BLaER1 (cell line): ENCODE measurements around the gene DYSF.
A peak's percentile ranks its signal among the peaks of the same experiment; 100 is the strongest.

ENCODE experiments used
- H3K27ac ChIP-seq: shearing (Covaris generic); formaldehyde crosslinking; 2 replicates; pipeline ENCODE4 v1.8.1; 2022
- H3K27me3 ChIP-seq: shearing (Covaris generic); formaldehyde crosslinking; 2 replicates; pipeline ENCODE4 v1.8.1; 2022
- H3K36me3 ChIP-seq: shearing (Covaris generic); formaldehyde crosslinking; 2 replicates; pipeline ENCODE4 v1.8.1; 2022
- H3K4me1 ChIP-seq: shearing (Covaris generic); formaldehyde crosslinking; 2 replicates; pipeline ENCODE4 v1.8.1; 2022
- H3K4me2 ChIP-seq: shearing (Covaris generic); formaldehyde crosslinking; 2 replicates; pipeline ENCODE4 v1.8.1; 2022
- H3K4me3 ChIP-seq: shearing (Covaris generic); formaldehyde crosslinking; 2 replicates; pipeline ENCODE4 v1.8.1; 2022
- H3K9ac ChIP-seq: shearing (Covaris generic); formaldehyde crosslinking; 2 replicates; pipeline ENCODE4 v1.8.1; 2022
- H3K9me3 ChIP-seq: shearing (Covaris generic); formaldehyde crosslinking; 2 replicates; pipeline ENCODE4 v1.8.1; 2022
- H4K20me1 ChIP-seq: shearing (Covaris generic); formaldehyde crosslinking; 2 replicates; pipeline ENCODE4 v1.8.1; 2022
- Cebpa-rat ChIP-seq: shearing (Covaris generic); IDR thresholded peaks from 2 replicates; pipeline ENCODE4 v1.8.1; 2022

Gene DYSF

DNA sequence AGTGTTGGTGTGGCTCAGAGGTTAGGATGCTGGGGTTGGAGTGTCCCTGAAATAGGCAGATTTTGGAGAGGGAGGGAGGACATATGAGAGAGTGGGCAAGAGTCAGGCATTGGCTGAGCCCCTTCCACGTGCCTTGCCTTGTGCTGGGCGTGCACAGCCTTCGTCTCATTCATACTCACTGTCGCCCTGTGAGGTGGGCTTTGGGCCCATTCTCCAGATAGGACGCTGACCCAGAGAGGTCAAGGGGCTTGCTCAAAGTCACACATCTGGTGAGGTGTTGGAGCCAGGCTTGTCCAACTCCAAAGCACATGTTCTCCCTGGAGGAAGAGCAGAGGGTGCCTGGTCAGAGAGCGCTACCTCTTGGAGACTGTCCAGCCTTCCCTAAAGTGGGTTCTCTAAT is 166.8 kb downstream of the DYSF start:
- Histone ChIP-seq H4K20me1 (no peaks in the 10 kb centered on the region), H3K9ac (no peak overlapping the region), H3K36me3 (no peaks in the 10 kb centered on the region), H3K4me1 (peaks cover 32% of the 10 kb centered on the region), H3K4me2 (peak overlapping the region; percentile 50), H3K4me3 (no peak overlapping the region), H3K9me3 (no peaks in the 10 kb centered on the region), H3K27ac (no peak overlapping the region), H3K27me3 (no peaks in the 10 kb centered on the region)
- no peak for TF ChIP-seq Cebpa-rat

DNA sequence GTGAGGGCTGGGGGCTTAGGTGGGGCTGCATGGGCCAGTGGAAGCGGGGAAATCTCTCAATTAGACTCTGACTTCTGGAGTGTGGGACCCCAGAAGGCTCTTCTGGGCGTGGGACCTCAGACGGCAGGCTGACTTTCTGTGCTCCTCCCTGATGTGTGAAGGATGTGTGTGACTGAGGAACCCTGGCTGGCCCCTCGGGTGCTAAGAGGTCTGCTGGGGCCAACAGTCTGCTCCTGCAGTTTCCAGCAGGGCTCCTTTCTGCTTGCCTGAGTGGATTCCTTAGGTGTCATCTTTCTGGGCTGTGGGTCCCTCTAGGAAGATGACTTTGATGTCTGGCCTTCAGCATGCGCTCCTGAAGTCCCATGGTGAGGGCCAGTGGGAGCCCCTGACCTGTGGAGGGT is 167.5 kb downstream of the DYSF start:
- Histone ChIP-seq H3K27ac (no peak overlapping the region), H3K27me3 (no peaks in the 10 kb centered on the region), H3K4me2 (peak overlapping the region; percentile 50), H3K36me3 (no peaks in the 10 kb centered on the region), H4K20me1 (no peaks in the 10 kb centered on the region), H3K9me3 (no peaks in the 10 kb centered on the region), H3K4me1 (peaks cover 28% of the 10 kb centered on the region), H3K9ac (no peak overlapping the region), H3K4me3 (no peak overlapping the region)
- TF ChIP-seq Cebpa-rat, result no peak

DNA sequence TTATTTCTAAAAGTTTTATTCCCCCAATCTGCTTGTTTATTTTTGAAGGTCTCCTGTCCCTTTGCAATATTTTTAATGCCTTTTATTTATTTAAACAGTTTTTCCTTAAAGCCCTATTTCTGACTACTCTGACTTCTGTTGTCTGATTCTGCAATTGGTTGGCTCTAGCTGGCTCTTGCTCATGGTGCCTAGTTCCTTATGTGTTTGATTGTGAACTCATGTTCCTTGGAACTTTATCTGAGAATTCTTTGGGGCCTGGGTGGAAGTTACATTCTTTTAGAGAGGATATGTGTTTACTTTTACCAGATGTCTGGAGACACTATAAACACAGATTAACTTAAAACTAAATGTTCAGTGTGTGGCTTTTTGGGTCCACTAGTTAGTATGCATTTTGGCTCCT is 175.9 kb downstream of the DYSF start:
- Histone ChIP-seq H3K9ac (no peak overlapping the region), H3K27ac (no peak overlapping the region), H4K20me1 (no peaks in the 10 kb centered on the region), H3K27me3 (no peaks in the 10 kb centered on the region), H3K36me3 (no peaks in the 10 kb centered on the region), H3K4me3 (no peak overlapping the region), H3K4me1 (no peaks in the 10 kb centered on the region), H3K4me2 (no peak overlapping the region), H3K9me3 (no peaks in the 10 kb centered on the region)
- no peak for TF ChIP-seq Cebpa-rat

DNA sequence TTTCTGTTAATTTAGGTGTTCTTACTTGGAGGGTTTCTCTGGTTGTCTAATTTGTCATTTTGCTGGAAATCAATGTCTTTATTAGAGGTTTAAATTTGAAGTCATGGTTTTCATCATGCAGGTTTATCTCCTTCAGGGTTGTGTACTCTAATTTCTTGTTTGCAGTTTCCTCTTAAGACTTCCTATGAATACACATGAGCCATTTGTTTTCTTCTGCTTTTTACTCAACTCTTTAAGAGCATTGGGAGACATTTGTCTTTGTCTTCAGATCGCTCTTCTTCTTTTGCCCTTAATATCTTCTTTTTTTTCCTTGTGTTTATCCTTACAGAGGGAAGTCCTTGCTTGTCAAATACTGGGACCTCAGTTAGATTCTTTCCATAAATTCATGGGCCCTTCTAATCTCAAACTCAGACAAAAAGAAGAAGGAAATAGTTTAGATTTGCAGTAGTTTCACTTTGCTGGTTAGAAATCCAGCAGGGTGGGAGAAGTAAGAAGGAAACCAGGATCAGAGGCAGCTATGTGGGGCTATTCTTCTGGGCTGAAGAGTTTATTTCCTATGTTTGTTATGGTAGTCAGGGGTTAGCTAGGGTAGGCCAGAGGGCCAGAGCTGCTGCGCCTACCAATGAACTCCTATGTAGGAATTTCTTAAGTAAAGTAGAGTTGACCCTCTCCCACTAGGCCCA is 176.6 kb downstream of the DYSF start:
- no peaks in the 10 kb centered on the region for H3K27me3 ChIP-seq
- TF ChIP-seq Cebpa-rat, result no peak
- H4K20me1 ChIP-seq, result no peaks in the 10 kb centered on the region
- H3K4me3 ChIP-seq, result no peak overlapping the region
- H3K27ac ChIP-seq, result no peak overlapping the region
- H3K9ac ChIP-seq, result no peak overlapping the region
- no peaks in the 10 kb centered on the region for H3K4me1 ChIP-seq
- no peaks in the 10 kb centered on the region for H3K9me3 ChIP-seq
- no peak overlapping the region for H3K4me2 ChIP-seq
- H3K36me3 ChIP-seq, result no peaks in the 10 kb centered on the region

DNA sequence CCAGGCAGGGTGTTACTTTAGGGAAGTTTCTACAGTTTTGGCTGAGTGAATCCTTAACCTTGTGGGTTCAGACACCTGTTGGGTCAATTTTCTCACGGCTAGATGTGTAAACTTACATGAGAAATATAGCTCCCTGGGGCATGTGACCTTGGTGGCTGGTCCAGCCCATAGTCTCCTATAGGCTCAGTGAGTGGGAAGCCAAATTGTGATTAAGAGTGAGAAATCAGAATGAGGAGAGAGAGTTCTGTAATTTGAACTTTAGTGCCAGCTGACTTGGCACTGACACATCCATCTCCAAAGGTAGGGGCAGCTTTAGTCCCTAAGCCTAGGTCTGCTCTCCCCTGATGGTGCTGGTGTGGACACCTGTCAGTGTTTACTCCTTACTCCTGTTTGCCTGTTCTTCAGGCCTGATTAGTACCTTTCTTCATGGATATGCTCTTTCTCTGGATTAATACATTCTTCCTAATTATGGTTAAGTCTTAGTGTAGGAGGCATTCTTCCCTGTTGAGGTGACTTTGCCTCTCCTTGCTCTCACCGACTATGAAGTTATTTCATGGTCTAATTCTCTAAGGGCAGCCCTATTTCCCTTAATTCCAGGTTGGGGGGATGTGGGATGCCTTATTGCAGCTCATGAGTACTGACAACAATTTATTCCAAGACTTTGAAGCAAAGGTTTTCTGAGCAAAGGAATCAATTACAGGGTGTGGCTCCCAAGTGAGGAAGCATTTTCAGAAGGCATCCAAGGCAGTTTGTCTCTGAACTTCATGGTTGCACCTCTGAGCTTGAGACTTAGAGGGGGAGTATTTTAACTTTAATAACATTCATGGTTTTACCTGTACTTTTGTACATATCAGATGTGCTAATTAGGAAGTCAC is 177.3 kb downstream of the DYSF start:
- no peak overlapping the region for H3K4me2 ChIP-seq
- no peaks in the 10 kb centered on the region for H4K20me1 ChIP-seq
- H3K4me1 ChIP-seq, result no peaks in the 10 kb centered on the region
- no peak for TF ChIP-seq Cebpa-rat
- H3K27ac ChIP-seq, result no peak overlapping the region
- no peaks in the 10 kb centered on the region for H3K36me3 ChIP-seq
- H3K9me3 ChIP-seq, result no peaks in the 10 kb centered on the region
- H3K4me3 ChIP-seq, result no peak overlapping the region
- H3K27me3 ChIP-seq, result no peaks in the 10 kb centered on the region
- no peak overlapping the region for H3K9ac ChIP-seq

DNA sequence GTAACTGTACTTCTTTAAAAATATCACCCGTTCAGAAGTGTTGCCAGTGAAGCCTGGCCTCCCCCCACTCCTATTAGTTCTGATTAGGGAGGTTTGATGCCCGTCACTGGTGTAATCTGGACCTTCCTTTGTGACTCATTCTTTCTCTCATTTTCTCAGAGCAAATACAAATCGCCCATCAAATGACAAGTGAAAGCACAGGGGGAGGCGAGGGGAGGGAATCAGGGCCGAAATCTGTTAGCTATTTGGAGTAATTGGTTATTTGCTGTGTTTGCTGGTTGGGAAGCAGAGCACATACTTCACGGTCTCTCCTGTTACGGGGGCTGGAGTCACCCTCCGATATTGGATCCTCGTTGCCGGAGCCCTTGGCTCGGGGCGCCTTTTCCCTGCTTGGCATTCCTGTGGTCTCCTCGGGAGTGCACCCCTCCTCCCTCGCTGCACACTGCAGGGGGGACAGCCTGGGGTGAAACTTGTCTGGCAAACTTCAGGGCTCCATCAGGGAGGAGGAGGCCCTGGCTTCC is 178.1 kb downstream of the DYSF start:
- Histone ChIP-seq H3K4me2 (no peak overlapping the region), H3K4me3 (no peak overlapping the region)

DNA sequence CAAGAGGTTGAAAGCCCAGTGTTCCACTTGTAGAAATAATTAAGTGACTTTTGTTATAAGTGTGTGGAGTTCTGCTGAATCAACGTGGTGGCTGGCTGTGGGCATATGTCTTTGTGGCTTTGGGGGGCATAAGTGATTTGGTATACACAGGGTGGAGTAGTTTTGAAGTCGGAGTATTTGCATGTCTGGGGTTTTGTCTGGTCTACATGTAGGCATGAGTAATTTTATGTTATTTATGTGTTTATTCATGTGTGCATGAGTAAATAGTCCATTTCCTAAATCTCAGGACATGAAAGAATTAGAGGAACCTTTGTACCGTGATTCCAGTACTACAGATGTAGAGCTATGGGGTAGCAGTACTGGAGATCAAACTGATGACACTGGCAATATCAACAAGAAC is 179.7 kb downstream of the DYSF start:
- H4K20me1 ChIP-seq, result no peaks in the 10 kb centered on the region
- no peak for TF ChIP-seq Cebpa-rat
- no peak overlapping the region for H3K9ac ChIP-seq
- H3K4me2 ChIP-seq, result no peak overlapping the region
- no peaks in the 10 kb centered on the region for H3K4me1 ChIP-seq
- H3K9me3 ChIP-seq, result no peaks in the 10 kb centered on the region
- H3K27ac ChIP-seq, result no peak overlapping the region
- H3K36me3 ChIP-seq, result no peaks in the 10 kb centered on the region
- H3K27me3 ChIP-seq, result no peaks in the 10 kb centered on the region
- no peak overlapping the region for H3K4me3 ChIP-seq

More for the DNA sequence above, 178.1 kb downstream of the DYSF start:
- no peaks in the 10 kb centered on the region for H3K36me3 ChIP-seq
- no peak for TF ChIP-seq Cebpa-rat
- no peaks in the 10 kb centered on the region for H3K4me1 ChIP-seq
- no peaks in the 10 kb centered on the region for H3K27me3 ChIP-seq
- H3K9ac ChIP-seq, result no peak overlapping the region
- no peaks in the 10 kb centered on the region for H3K9me3 ChIP-seq
- no peaks in the 10 kb centered on the region for H4K20me1 ChIP-seq
- H3K27ac ChIP-seq, result no peak overlapping the region

DNA sequence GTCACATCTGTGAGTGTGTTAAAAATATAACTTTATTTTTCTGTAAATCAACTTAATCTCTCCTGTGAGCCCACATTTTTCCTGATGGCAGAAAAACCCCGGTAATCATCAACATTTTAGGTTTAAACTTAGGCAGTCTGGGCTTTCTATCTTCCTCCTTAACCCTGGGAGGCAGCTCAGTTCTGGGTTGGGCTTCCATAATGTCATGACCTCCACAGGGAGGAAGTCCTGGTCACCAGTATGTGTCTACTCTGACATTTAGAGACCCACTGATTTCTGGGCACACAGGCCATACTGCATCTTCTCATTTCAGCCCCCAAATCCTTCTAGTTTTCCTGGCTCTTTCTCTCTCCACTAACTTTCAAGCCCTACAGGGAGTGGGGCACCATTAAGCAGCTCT is 181.2 kb downstream of the DYSF start:
- H3K4me2 ChIP-seq, result no peak overlapping the region

DNA sequence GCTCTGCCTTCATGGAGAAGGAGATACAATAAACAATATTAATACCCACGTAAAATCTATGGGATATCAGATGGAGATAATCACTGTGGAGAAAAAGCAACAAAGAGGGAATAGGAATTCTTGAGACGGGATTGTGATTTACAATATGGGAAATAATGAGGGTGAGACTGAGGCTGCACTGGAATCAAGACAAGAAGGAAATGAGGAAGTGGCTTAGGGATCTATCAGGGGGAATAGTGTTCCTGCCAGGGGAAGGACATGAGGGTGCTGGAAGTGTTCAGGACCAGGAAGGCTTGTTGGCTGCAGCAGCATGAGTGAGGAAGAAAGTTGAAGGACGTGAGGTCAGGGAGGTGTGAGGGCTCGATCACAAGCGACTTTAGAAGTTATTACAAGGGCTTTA is 182.4 kb downstream of the DYSF start:
- Histone ChIP-seq H3K9me3 (no peaks in the 10 kb centered on the region), H3K27me3 (no peaks in the 10 kb centered on the region), H3K9ac (no peak overlapping the region), H3K4me2 (no peak overlapping the region), H3K4me1 (0 out of 2 replicates have a peak, but pooled peaks cover 4% of the 10 kb centered on the region), H4K20me1 (no peaks in the 10 kb centered on the region), H3K36me3 (no peaks in the 10 kb centered on the region), H3K27ac (no peak overlapping the region), H3K4me3 (no peak overlapping the region)
- TF ChIP-seq Cebpa-rat, result no peak

More for the DNA sequence above, 181.2 kb downstream of the DYSF start:
- Histone ChIP-seq H3K4me3 (no peak overlapping the region), H3K4me1 (no peaks in the 10 kb centered on the region), H4K20me1 (no peaks in the 10 kb centered on the region), H3K9me3 (no peaks in the 10 kb centered on the region), H3K9ac (no peak overlapping the region), H3K36me3 (no peaks in the 10 kb centered on the region), H3K27me3 (no peaks in the 10 kb centered on the region), H3K27ac (no peak overlapping the region)
- no peak for TF ChIP-seq Cebpa-rat

DNA sequence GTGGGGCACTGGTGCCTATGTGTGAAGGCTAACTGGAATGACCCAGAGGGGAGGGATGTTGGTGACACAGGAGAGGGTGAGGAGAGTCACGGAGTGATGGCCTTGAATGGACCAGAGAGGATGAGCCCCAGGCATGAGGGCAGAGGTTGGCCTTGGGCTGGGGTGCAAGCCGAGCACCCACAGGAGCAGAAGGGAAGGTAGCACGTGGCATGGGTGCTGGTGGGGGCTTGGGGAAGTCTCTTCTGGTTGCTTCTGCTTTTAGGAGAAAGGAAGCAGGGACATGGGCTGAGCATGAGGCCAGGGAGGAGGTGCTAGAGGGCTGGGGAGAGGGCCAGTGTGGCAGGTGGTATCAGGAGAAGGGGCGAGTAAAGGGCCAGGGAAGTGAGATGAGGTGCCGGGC is 183.8 kb downstream of the DYSF start:
- no peak overlapping the region for H3K4me2 ChIP-seq
- no peaks in the 10 kb centered on the region for H3K27me3 ChIP-seq
- no peak overlapping the region for H3K9ac ChIP-seq
- no peaks in the 10 kb centered on the region for H3K36me3 ChIP-seq
- TF ChIP-seq Cebpa-rat, result no peak
- H4K20me1 ChIP-seq, result no peaks in the 10 kb centered on the region
- H3K9me3 ChIP-seq, result no peaks in the 10 kb centered on the region
- H3K27ac ChIP-seq, result no peak overlapping the region
- H3K4me3 ChIP-seq, result no peak overlapping the region
- 0 out of 2 replicates have a peak, but pooled peaks cover 4% of the 10 kb centered on the region for H3K4me1 ChIP-seq
